GM19397 (cell line): ENCODE results near the gene PLSCR4.
"Not testable (repeated sequence)": the region's sequence is repeated elsewhere in the genome, so short reads cannot be mapped to it uniquely, and the experiment has no call there.

Source experiments
- ATAC-seq: cut with Tn5 transposase; IDR thresholded peaks from one replicate; pipeline ENCODE4 v1.9.1; 2021; ENCODE audit warnings: mild to moderate bottlenecking, moderate library complexity; ENCODE audit not compliant: unreplicated experiment

PLSCR4 gene

DNA sequence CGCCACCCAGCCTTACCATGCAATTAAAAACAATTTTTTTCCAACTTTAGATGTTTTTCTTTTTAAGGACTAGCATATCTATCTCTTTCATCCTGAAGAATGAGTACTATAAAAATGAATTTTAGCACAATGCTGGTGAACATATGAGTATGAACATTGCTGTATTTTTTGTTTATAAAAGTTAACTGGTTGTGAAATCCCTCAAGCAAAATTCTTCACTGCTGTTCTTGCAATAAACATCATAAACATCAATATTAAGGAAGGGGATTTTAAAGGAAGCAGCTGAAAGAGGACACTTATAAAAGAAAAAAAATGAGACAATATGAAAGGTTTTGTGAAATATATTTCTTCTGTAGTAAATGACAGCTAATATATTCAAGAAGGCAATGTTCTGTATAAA, 3.0 kb downstream of the PLSCR4 start:
- ATAC-seq, result no peak

DNA sequence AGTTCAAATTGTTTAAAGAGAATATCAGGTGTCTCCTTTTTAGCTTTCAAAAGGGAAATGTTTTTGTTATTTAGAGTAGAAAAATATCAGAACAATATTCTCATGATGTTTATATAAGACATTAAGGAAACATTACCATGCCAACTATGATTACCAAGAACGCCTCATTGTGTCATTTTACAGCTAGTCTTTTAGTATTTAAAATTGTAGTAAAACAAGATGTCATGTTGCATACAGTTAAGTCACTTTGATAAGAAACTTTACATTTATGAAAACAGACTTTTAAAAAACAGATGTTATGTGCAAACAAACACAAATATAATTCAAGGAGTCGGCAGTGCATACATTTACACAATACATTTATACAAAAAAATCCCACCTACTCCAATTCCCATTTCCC, 4.4 kb downstream of the PLSCR4 start:
- no peak for ATAC-seq

DNA sequence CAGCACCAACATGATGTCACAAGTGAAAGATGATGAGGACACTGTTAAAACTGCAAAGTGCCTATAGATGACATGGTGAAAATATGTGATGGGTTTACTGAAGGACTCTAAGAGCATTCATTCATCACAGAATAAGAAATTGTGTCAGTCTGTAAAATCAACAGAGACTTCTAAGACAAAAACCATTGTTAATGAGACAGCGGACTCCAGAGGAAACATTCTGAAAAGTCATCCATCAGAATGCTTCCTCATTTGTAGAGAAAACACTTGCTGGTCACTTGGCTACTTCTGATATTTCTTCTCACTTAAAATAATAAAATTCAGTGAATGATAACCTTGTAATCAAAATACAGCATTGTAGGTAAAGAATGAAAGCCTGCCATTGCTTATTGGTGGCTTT, 7.3 kb downstream of the PLSCR4 start:
- ATAC-seq, result no peak

DNA sequence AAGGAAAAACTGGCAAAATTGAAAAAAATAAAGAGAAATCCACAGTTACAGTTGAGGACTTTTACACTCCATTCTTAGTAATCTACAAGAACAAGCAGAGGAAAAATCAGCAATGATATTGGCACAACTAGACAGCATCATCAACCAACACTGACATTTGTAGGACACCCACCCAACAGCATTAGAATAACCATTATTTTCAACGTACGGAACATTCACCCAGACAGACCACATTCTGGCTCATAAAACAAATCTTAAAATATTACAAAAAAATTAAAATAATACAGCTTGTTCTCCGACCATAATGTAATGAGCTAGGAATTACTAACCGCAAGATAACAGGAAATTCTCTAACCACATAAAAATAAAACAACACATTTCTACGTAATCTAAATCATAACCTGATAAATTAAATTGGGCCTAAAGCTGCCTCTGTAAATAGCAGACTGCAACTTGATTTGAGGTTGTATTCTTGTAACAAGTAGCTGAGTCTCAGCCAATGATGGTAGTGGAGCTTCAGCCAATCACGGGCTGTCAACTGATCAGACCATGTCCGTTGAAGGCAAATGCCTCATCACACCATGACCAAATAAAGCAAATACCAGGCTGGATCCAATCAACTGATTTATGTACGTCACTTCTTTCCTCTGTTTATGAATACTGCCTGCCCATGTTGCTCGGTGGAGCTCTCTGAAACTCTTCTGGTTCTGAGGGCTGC, 9.2 kb downstream of the PLSCR4 start:
- no peak for ATAC-seq

DNA sequence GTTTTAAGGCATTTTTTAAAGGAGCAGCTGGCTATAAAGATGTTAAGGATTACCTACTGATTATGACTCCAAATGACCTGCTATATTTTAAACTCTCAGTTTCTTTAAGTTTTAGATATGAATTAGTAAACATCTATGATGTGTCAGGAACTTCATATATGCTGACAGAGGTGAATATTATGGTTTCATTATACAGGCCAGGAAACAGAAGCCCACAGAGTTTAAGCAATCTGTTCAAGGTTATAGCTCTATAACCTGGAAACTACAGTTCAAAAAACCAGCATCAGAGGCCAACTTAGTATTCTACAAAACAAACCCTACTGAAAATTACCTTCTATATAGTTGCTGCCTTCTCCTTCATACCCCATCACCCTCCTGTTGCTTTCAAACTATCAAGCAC, 17.4 kb downstream of the PLSCR4 start:
- ATAC-seq, result no peak

- no peak for ATAC-seq
These were observed 23.4 kb downstream of the PLSCR4 start for GRCh38 chr3:146227486-146227885.

DNA sequence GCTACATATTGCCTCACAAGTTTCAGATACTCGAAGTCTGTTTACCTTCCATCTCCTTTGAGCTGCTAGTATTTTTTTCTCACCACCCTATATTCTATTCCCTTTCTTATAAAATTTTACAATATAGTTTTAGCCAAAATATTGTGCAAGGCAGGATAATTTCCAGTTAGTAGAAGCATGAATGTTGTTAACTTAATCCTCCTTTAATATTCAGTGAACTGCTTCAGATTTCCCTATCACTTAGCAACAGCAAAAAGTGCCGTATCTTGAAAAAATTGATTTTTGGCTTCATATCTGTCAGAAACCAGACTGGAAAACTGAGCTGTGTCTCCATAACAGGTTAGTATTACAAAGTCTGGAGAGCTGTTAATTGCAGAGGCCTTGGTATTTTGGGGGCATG, 24.0 kb downstream of the PLSCR4 start:
- ATAC-seq, result no peak

- ATAC-seq, result not testable (repeated sequence)
These were observed 25.4 kb downstream of the PLSCR4 start for GRCh38 chr3:146225458-146225857.

DNA sequence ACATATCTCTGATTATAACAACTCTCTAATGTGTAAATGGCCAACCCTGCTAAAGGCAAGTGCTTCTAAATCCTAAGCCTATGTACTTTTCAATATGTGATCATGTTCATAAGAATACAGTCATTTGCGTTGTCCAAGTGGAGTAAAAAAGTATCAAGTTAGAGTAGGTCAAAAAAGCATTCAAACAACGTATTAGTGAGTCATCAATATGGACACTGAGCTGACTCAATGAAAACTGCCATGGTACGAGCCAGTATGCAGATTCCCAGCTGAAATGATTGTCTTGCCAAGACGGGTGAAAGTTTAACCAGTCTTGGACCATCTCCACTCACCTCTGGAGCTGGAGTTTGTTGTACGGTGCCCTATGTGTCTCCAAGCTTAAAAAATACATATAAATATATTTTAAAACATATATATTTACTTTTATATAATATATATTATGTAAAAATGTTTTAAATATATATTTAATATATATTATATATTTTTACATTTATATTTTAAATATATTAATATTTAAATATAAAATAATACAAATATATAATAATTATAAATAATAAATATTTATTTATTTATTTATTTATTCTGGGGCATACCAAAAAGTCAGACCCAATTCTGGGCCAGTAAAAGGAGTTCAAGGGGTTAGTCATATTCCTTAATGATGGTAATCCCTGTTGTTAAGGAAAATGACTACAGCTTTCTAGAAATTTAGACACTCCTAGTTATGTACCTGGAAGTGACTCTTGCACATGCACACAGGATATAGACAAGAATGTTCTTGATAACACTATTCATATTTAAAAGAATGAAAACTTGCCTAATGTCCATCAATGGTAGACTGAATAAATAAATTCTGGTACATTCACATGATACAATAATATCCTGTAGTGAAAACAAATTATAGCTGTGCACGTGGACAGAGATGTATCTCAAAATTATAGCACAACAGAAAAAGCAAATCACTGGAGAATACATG, 27.2 kb downstream of the PLSCR4 start:
- no peak for ATAC-seq

DNA sequence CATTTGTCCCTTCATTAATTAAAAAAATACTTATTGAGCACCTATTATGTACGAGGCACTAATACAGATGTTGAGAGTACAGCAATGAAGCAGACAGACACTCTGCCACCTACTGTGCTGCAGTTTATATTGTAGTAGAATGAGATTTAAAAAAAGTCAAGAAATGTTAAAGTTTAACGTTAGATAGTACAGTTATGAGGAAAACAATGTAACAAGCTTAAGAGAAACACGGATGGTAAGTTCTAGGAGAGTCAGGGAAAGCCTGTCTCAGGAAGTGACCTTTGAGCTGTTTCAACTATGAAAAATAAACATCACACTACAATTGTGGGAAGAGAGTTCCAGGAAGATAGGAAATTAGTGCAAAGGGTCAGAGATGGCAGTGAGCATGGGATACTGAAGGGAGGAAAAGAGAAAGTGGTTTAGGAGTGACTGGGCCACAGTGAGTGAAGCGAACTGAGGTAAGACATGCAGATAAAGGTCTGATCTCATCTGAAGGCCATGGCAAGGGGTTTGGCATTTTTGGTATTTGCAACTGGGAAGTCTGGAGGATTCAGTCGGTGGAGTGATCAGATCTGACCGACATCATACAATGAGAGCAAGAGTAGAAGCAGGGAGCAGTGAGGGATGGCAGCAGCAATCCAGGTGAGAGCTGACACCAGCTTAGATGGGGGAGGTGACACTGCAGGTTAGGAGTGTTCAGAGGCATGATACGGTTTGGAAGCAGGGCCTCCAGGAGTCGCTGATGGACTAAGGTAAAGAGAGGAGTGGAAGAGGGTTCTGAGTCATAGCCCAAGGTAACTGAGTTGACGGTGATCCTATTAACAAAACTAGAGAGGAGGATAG, 28.5 kb downstream of the PLSCR4 start:
- no peak for ATAC-seq

DNA sequence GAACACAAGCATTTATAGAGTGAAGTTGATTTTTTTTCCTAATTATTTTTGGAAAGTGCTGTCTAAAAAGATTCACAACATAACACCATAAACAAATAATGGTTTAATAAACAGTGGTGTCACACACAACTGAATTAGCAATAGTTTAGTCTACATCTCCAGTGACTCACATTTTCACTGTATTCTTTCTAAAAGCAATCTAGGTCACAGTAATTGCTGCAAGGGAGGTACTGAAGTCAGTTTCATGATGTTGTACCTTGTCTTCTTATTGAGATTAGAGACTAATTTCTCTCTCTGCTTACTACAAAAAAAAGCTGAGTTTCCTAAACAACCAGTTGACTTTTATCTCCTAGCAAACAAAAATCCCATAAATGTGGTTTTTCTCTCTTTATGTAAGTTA, 29.6 kb downstream of the PLSCR4 start:
- no peak for ATAC-seq

DNA sequence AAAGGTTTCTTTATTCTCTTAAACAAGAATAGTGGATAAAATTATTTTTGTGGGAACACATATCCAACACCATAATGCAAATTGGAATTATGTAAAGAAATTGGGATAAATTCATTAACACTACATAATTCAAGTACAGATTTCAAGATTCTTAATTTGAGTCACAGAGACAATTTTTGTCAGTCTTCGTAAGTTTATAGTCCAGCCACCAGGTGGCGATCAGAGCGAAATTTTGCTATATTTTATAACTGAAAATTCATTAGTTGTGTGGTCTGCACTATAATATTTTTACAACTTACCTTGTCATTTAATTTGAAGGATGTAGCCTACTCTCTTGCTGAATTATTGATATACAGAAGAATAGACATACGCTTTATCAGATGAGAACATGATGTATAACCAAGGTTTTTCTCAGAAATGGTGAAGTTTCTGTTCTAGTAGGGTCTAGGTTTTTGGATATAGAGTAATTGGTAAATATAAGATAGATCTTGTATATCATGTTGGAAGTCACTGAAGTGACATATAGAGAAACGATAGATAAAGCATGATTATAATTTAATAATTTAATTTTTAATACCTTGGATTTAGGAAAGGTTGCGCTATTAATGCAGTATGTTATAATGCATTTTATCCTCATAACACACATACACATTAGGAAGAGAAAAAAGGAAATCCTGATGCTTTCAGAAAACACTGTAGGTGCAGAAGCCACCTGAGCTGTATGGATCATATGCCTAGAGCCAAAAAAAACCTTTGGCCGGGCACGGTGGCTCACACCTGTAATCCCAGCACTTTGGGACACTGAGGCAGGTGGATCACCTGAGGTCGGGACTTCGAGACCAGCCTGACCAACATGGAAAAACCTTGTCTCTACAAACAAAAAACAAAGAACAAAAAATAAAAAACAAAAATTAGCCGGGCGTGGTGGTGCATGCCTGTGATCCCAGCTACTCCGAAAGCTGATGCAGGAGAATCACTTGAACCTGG, 31.7 kb downstream of the PLSCR4 start:
- ATAC-seq, result no peak

DNA sequence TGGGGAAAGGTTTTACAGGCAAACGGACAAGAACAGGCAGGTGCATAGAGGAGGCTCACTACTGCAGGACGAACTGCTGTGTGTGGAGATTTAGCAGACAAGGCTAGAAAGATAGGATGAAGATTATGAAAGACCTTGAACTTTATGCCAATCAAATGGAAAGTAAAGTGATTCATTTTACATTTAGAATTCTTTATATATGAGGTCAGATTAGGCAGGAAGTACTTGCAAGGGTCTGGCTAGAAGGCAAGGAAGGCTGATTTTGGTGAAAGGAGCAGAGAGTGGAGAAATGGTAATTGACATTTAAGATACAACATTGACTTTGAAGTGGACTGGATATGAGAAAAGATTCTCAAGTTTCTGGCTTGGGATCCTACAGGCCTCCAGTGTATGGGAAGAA, 33.6 kb downstream of the PLSCR4 start:
- ATAC-seq, result no peak

DNA sequence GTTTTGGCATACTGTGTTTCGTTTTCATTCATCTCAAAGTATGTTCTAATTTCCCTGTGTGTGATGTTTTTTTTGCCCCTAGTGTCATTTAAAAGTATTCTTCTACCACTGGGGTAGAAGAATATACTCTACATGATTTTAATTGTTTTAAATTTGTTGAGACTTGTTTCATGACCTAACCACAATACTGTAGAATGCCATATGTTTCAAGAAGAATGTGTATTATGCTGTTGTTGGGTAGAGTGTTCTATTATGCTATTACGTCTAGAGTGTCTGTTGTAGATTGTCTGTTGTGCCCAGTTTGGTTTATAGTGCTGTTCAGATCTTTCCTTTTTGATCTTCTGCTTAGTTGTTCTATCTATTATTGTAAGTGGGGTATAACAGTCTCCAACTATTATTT, 36.4 kb downstream of the PLSCR4 start:
- ATAC-seq, result no peak

- ATAC-seq, result no peak
These were observed 41.5 kb downstream of the PLSCR4 start for GRCh38 chr3:146209371-146209770.

DNA sequence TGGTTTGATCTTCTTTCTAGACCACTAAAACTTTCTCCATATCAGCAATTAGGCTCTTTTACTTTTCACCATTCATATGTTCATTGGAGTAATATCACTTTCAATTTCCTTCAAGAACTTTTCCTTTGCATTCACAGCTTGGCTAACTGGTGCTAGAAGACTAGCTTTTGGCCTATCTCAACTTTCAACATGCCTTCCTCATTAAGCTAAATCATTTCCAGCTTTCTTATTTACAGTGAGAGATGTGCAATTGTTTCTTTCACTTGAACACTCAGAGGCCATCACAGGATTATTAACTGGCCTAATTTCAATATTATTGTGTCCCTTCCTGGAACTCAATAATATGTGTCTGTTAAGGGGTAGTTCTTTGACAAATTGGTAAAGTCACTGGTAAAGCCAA, 47.1 kb downstream of the PLSCR4 start:
- no peak for ATAC-seq

DNA sequence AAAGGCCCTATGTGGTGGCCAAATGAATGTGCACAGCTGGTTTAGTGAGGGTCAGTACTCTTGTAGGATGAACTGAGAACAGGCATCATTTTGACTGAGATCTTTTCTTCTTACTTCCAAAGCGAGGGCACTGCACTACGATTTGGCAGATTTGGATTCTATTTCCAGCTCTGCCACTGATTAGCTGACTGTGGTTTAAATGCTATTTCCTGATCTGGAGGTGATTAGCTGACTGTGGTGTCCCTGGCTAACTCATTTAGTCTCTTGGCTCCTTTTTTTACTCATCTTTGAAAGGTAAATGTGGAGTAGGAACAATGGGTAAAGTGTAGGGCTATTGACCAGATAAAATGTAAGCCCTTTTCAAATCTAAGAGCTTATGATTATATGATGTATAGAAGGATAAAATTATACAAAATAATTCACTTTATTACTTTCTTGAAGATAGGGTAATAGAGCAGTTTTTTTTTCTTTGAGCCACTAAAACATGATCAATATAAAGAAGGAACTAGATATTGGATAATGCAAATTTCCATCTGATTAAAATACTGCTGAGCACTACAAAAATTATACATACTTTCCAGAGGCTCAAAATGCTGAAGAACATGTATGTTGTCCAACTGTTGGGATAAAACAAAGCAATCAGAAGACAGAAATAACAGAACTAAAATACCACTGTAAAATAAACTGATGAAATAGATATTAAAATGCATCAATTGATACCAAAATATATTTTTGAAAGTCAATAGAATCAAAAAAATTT, 50.3 kb downstream of the PLSCR4 start:
- no peak for ATAC-seq

DNA sequence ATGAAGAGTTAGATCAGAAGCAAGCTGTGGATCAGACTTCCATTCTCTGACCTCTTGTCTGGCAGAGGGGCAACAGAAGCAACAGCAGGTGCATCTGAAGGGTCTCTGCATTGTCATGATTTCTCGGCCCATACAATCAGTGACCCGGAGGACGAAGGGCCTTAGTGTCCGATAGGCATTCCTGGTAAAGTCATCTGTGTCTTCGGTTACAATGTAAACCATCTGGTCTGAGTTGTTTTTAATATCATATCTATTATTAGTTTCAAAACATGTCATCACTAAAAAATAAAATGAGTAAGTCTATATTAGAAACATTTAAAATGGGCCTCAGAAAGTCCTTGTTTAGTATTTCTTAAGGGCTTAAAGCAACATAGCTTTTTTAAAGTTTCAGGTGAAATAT, 51.1 kb downstream of the PLSCR4 start:
- no peak for ATAC-seq

DNA sequence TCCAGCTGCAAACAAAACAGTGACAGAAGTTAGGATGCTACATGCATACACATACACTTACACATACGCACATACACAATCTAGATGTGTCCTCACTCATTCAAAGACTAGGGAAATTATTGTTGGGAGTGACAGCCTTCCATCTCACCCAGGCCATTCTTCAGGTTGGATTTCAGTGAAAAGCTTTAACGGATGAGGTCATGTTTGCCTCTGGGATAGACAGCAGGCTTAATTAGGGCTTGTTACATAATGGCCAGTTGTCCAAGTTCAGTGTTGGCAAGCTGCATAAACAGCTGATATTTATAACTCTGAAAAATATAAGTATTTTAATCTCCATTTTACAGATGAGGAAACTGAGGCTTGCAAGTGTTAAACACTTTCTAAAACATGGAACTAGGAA, 54.1 kb downstream of the PLSCR4 start:
- ATAC-seq, result no peak
